GM12874 (cell line): ENCODE data around the gene INPP4B.

Experiments used
- CTCF ChIP-seq: IDR thresholded peaks from 2 replicates; pipeline ENCODE4 v1.5.1; 2011; ENCODE audit warnings: low read depth, mild to moderate bottlenecking, control low read depth, low read length, moderate library complexity; ENCODE audit not compliant: insufficient read depth

The INPP4B gene

GRCh38 chr4:142318280-142318679 is 527.8 kb downstream of the INPP4B start:
- TF ChIP-seq CTCF: no peak

DNA sequence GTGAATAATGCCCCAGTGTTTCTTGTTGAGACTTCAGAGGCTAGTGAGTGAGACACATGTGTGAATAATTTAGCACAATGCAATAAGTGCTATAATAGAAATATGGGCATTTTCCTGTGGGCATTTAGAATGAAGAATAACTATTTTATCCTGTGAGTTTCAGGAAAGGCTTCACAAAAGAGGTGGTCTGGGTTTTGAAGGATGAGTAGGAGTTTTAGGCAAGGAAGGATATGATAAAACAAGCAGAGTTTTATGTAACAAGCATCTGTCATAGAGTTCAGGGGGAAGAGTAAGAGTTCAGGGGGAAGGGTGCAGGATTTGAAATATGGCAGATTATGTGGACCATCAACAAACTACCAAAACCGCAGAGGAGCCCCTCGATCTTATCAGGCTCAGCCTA is 529.2 kb downstream of the INPP4B start:
- TF ChIP-seq CTCF: no peak

DNA sequence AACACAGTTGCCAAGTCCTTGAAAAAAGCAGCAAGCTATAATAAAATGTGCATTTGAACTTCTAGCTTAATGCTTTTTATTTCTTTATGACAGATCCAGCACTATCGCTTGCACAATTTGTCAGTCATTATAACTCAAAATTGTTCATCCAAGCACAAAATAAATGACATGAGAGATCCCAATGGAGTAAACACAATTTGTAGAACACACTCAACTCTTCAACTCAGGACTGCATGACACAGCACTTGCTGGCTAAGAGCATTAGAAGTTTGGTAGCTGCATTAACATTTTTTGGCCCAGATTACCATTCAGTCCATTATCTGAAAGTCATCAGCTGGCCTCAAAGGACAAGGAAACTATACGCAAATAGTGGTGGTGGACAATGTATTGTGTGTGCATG is 530.1 kb downstream of the INPP4B start:
- no peak for TF ChIP-seq CTCF

DNA sequence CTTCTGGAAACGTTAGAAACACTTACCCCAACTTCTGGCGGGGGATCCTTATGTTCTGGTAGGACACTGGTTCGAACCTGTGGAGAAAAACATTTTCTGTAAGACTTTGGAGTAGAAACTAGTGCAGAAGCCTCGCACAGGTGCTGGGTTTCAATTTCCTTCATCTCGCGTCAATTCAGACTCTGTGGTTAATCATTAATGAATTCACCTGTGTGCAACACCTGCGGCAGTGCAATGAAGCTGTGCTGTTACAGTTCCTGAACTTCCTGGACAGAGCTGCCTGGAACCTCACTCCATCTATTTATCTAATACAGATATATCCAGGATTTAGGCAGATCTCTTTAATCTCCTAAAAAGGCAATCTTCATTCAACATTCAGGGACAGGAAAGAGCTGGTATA is 531.4 kb downstream of the INPP4B start:
- no peak for TF ChIP-seq CTCF

- TF ChIP-seq CTCF: no peak
Measured at GRCh38 chr4:142314247-142314646, 531.9 kb downstream of the INPP4B start.

GRCh38 chr4:142312391-142312790 is 533.7 kb downstream of the INPP4B start:
- TF ChIP-seq CTCF: no peak

DNA sequence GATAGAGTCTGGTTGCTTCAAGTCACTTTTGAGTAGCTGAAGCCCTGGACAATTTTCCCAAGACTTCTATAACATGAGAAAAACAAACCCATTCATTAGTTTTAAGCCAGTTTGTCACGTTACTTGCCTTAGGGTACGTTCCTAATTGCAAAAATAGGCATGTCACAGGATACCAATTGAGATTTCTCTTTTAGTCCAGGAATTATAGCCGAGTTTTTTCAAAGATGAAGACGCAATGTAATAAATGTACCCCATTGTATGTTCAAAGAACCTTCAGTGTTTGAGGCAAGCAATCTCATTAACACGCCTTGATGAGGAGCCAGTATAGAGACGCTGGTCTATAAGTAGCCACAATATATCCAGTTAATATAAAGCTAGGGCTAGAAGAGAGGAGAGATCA is 534.2 kb downstream of the INPP4B start:
- TF ChIP-seq CTCF: no peak

GRCh38 chr4:142309772-142310171 is 536.3 kb downstream of the INPP4B start:
- TF ChIP-seq CTCF: no peak
